H9 (cell line): Measurements from ENCODE around the gene CDS2. TPM values are rescaled to one million over a fixed set of nuclear protein-coding genes. Genes with fewer than 3 reads are reported as not detected.

Experiments
- DNase-seq: peaks from one replicate; pipeline ENCODE4 v3.0.0-alpha.2; 2017
- H2AFZ ChIP-seq: one replicate; pipeline ENCODE4 v1.6.1; 2013; ENCODE audit warnings: mild to moderate bottlenecking, low read length, control low read depth, moderate library complexity
- H2AK5ac ChIP-seq: 2 replicates; pipeline ENCODE4 v1.6.1; 2013; ENCODE audit warnings: low read length, control low read depth, mixed read lengths; ENCODE audit not compliant: insufficient read length
- H2BK120ac ChIP-seq: one replicate; pipeline ENCODE4 v1.6.1; 2013; ENCODE audit warnings: low read depth, mild to moderate bottlenecking, low read length, control low read depth, inconsistent platforms; ENCODE audit not compliant: poor library complexity, severe bottlenecking
- H2BK12ac ChIP-seq: 2 replicates; pipeline ENCODE4 v1.6.1; 2013; ENCODE audit warnings: low read length, control low read depth, mixed read lengths, low read depth; ENCODE audit not compliant: insufficient read length
- H2BK15ac ChIP-seq: 2 replicates; pipeline ENCODE4 v1.6.1; 2013; ENCODE audit warnings: low read depth, low read length, control low read depth
- H2BK20ac ChIP-seq: one replicate; pipeline ENCODE4 v1.6.1; 2013; ENCODE audit warnings: low read depth, mild to moderate bottlenecking, low read length, control low read depth, inconsistent platforms; ENCODE audit not compliant: poor library complexity, severe bottlenecking
- H2BK5ac ChIP-seq: 2 replicates; pipeline ENCODE4 v1.6.1; 2013; ENCODE audit warnings: low read length, control low read depth, mixed read lengths; ENCODE audit not compliant: insufficient read length
- H3K14ac ChIP-seq: 2 replicates; pipeline ENCODE4 v1.6.1; 2013; ENCODE audit warnings: low read length, control low read depth; ENCODE audit not compliant: insufficient read depth
- H3K18ac ChIP-seq: 2 replicates; pipeline ENCODE4 v1.6.1; 2013; ENCODE audit warnings: low read depth, mild to moderate bottlenecking, mixed read lengths, low read length, control low read depth; ENCODE audit not compliant: insufficient read length
- H3K23ac ChIP-seq: 2 replicates; pipeline ENCODE4 v1.6.1; 2013; ENCODE audit warnings: low read length, control low read depth, mixed read lengths, low read depth; ENCODE audit not compliant: insufficient read length
- H3K23me2 ChIP-seq: 2 replicates; pipeline ENCODE4 v1.6.1; 2013; ENCODE audit warnings: low read depth, mild to moderate bottlenecking, mixed read lengths, low read length, control low read depth; ENCODE audit not compliant: insufficient read length, poor library complexity, severe bottlenecking
- H3K27ac ChIP-seq: 2 replicates; pipeline ENCODE4 v1.5.1; 2013; ENCODE audit warnings: low read length, control low read depth, mixed read lengths, low read depth; ENCODE audit not compliant: insufficient read length
- H3K27me3 ChIP-seq: 2 replicates; pipeline ENCODE4 v1.6.1; 2013; ENCODE audit warnings: low read length, control low read depth, inconsistent platforms; ENCODE audit not compliant: insufficient read depth
- H3K4ac ChIP-seq: 2 replicates; pipeline ENCODE4 v1.6.1; 2013; ENCODE audit warnings: low read depth, mild to moderate bottlenecking, control low read depth, inconsistent platforms, low read length, moderate library complexity
- H3K4me1 ChIP-seq: 2 replicates; pipeline ENCODE4 v1.6.1; 2013; ENCODE audit warnings: low read length, control low read depth, inconsistent platforms; ENCODE audit not compliant: insufficient read depth
- H3K4me2 ChIP-seq: 2 replicates; pipeline ENCODE4 v1.6.1; 2013; ENCODE audit warnings: low read length, control low read depth, mixed read lengths; ENCODE audit not compliant: insufficient read length, insufficient read depth
- H3K56ac ChIP-seq: 2 replicates; pipeline ENCODE4 v1.6.1; 2013; ENCODE audit warnings: low read depth, mild to moderate bottlenecking, mixed read lengths, low read length, control low read depth; ENCODE audit not compliant: insufficient read length
- H3K79me1 ChIP-seq: 2 replicates; pipeline ENCODE4 v1.6.1; 2013; ENCODE audit warnings: low read depth, mild to moderate bottlenecking, moderate library complexity, low read length, control low read depth, inconsistent platforms; ENCODE audit not compliant: insufficient read depth, poor library complexity, severe bottlenecking
- H3K79me2 ChIP-seq: 2 replicates; pipeline ENCODE4 v1.6.1; 2013; ENCODE audit warnings: low read length, control low read depth, inconsistent platforms; ENCODE audit not compliant: insufficient read depth
- H3K9ac ChIP-seq: 2 replicates; pipeline ENCODE4 v1.6.1; 2013; ENCODE audit warnings: low read length, control low read depth, mixed read lengths; ENCODE audit not compliant: insufficient read length; ENCODE audit errors: extremely low read depth
- H3K9me3 ChIP-seq: one replicate; pipeline ENCODE4 v1.6.1; 2013; ENCODE audit warnings: low read depth, low read length, inconsistent platforms; ENCODE audit not compliant: control insufficient read depth
- H3T11ph ChIP-seq: one replicate; pipeline ENCODE4 v1.6.1; 2013; ENCODE audit warnings: mild to moderate bottlenecking, low read length, control low read depth, inconsistent platforms
- H4K20me1 ChIP-seq: one replicate; pipeline ENCODE4 v1.6.1; 2013; ENCODE audit not compliant: control insufficient read depth, insufficient read length, insufficient read depth
- H4K5ac ChIP-seq: 2 replicates; pipeline ENCODE4 v1.6.1; 2013; ENCODE audit warnings: low read depth, mild to moderate bottlenecking, mixed read lengths, low read length, control low read depth; ENCODE audit not compliant: insufficient read length
- H4K8ac ChIP-seq: replicated peaks from 2 replicates; pipeline ENCODE4 v1.6.1; 2013; ENCODE audit warnings: low read length, control low read depth, mixed read lengths, low read depth; ENCODE audit not compliant: insufficient read length
- H4K91ac ChIP-seq: 2 replicates; pipeline ENCODE4 v1.6.1; 2013; ENCODE audit warnings: low read depth, mild to moderate bottlenecking, moderate library complexity, mixed read lengths, low read length, control low read depth; ENCODE audit not compliant: insufficient read length
- H3K27ac Mint-ChIP-seq, 3 experiments: 2 replicates in 2 of 3; 3 replicates in 1 of 3; pipeline ENCODE4 v1.8.0; 2020 to 2021; ENCODE audit warnings: mixed read lengths in 3 of 3, mild to moderate bottlenecking in 1 of 3, moderate library complexity in 1 of 3
- H3K27me3 Mint-ChIP-seq: 2 replicates; pipeline ENCODE4 v1.8.0; 2021; ENCODE audit warnings: low read depth, mild to moderate bottlenecking, moderate library complexity, mixed read lengths
- H3K36me3 Mint-ChIP-seq, 3 experiments: 2 replicates in 2 of 3; 3 replicates in 1 of 3; pipeline ENCODE4 v1.8.0; 2020 to 2021; ENCODE audit warnings: low read depth in 3 of 3, mixed read lengths in 3 of 3; ENCODE audit not compliant: insufficient read depth in 1 of 3
- H3K4me1 Mint-ChIP-seq, 2 experiments: 2 replicates each; pipeline ENCODE4 v1.8.0; 2020; ENCODE audit warnings: mixed read lengths in 2 of 2
- H3K4me3 Mint-ChIP-seq, 2 experiments: 2 replicates in 1 of 2; 3 replicates in 1 of 2; pipeline ENCODE4 v1.8.0; 2020 to 2021; ENCODE audit warnings: mild to moderate bottlenecking in 2 of 2, mixed read lengths in 2 of 2, moderate library complexity in 1 of 2
- H3K9me3 Mint-ChIP-seq, 2 experiments: 2 replicates in 1 of 2; 3 replicates in 1 of 2; pipeline ENCODE4 v1.8.0; 2020; ENCODE audit warnings: mild to moderate bottlenecking in 2 of 2, mixed read lengths in 2 of 2, moderate library complexity in 1 of 2
- CTCF ChIP-seq: fragments of 200-600 bp; sonication (generic); conservative IDR thresholded peaks from 3 replicates; pipeline ENCODE4 v1.8.0; 2021; ENCODE audit warnings: antibody characterized with exemption, mild to moderate bottlenecking
- WGBS: extraction: QIAGEN DNeasy Blood & Tissue Kit; methylation state at CpG from one replicate; pipeline ENCODE4 v1.1.7; 2013; ENCODE audit warnings: missing lambda C conversion rate, low lambda C conversion rate, mixed read lengths; ENCODE audit not compliant: insufficient read length; ENCODE audit errors: extremely low coverage; 5-methylcytosine and 5-hydroxymethylcytosine counted together
- long read RNA-seq: library from polyadenylated mRNA; unstranded; transcript quantifications from one replicate; pipeline ENCODE4 v2.0.0, GENCODE V29; 2020
- total RNA-seq: library from RNA; stranded (reverse); gene quantifications from 2 replicates; pipeline ENCODE4 v1.2.1, GENCODE V29; 2021

The CDS2 gene
- total RNA-seq, result 60.3 and 63.2 TPM in 2 replicates
- long read RNA-seq, full-length matches to known transcripts, result 242 of 297 reads
- long read RNA-seq, partial matches to known transcripts, result 5 of 297 reads
- long read RNA-seq, other reads (novel, unspliced or antisense), result 50 of 297 reads

- WGBS, result no CpG with 5 or more reads among the region's 78 CpGs
These were observed at the start of gene CDS2 for GRCh38 chr20:5126512-5127203. TSS of gene CDS2 (plus strand) at chr20:5127008. CDS start at chr20:5127093, 85 bp downstream.

More at GRCh38 chr20:5126512-5127203, at the start of gene CDS2:
- Histone ChIP-seq H2BK12ac (no peak within 1 kb of the TSS), H4K91ac (no peak within 1 kb of the TSS), H2AFZ (peak within 1 kb of the TSS; percentile 4), H3K23ac (no peak within 1 kb of the TSS), H3K79me2 (peaks cover 5% of the 10 kb centered on the region; the same call in 1 of the 2 replicates), H3K9me3 (no peaks in the 10 kb centered on the region), H4K8ac (no peak within 1 kb of the TSS), H3K56ac (no peak within 1 kb of the TSS), H4K5ac (peak within 1 kb of the TSS; percentile 23), H3K4ac (no peak within 1 kb of the TSS), H3K23me2 (peaks cover 8% of the 10 kb centered on the region), H3K14ac (peak within 1 kb of the TSS; percentile 80), H4K20me1 (no peaks in the 10 kb centered on the region), H2BK5ac (no peak within 1 kb of the TSS), H3K9ac (peak within 1 kb of the TSS; percentile 85), H2BK20ac (no peak within 1 kb of the TSS), H2BK15ac (no peak within 1 kb of the TSS), H3K27me3 (no peaks in the 10 kb centered on the region), H2BK120ac (peak within 1 kb of the TSS; percentile 50), H3K4me2 (peak within 1 kb of the TSS; percentile 85), H2AK5ac (no peak within 1 kb of the TSS), H3K79me1 (no peaks in the 10 kb centered on the region), H3K27ac (peak within 1 kb of the TSS; percentile 64), H3T11ph (no peak within 1 kb of the TSS), H3K4me1 (no peaks in the 10 kb centered on the region), H3K18ac (peak within 1 kb of the TSS; percentile 68)
- Mint-ChIP-seq H3K4me1 (peaks cover 16 to 18% of the 10 kb centered on the region in 2 experiments), H3K4me3 (peak within 1 kb of the TSS; percentile 95), H3K36me3 (peaks cover 6 to 9% (median 8%) of the 10 kb centered on the region in 3 experiments), H3K9me3 (no peaks in the 10 kb centered on the region), H3K27ac (peak within 1 kb of the TSS; percentile 93 to 95 (median 95); a peak in 6 of 7 replicates), H3K27me3 (no peaks in the 10 kb centered on the region)
- peak; percentile 61 for TF ChIP-seq CTCF
- peak; percentile 100 for DNase-seq
